PC-3 (cell line): ENCODE measurements around the gene LRRFIP2. TPM values are rescaled to one million over a fixed set of nuclear protein-coding genes. Genes with fewer than 3 reads are reported as not detected.

ENCODE experiments used
- ATAC-seq: fragments of 200-7000 bp; cut with Tn5 transposase; 2 replicates; pipeline ENCODE4 v1.9.1; 2020; ENCODE audit warnings: mild to moderate bottlenecking, moderate library complexity
- BruUV-seq: library from RNA; stranded (reverse); fragments of 400-500 nt; replicated peaks from 2 replicates; lab custom pipeline; 2021; lab: Mats Ljungman, UMichigan
- CTCF ChIA-PET: fragments of 300-600 bp; sonication (Branson Sonifier 250); formaldehyde crosslinking; loops from one replicate; lab custom pipeline; 2022; ENCODE audit warnings: antibody characterized with exemption; lab: Charles Lee
- POLR2A ChIA-PET: fragments of 300-600 bp; sonication (Branson Sonifier 250); formaldehyde crosslinking; loops from one replicate; lab custom pipeline; 2022; ENCODE audit warnings: antibody characterized with exemption; ENCODE audit not compliant: unreplicated experiment; lab: Charles Lee
- DNase-seq: peaks from one replicate; pipeline ENCODE4 v3.0.0-alpha.2; 2015
- H2AFZ ChIP-seq: fragments of 300-600 bp; sonication (generic); 2 replicates; pipeline ENCODE4 v1.6.0; 2016; ENCODE audit warnings: antibody characterized with exemption, low read length
- H3F3A ChIP-seq: fragments of 300-600 bp; sonication (generic); one replicate; pipeline ENCODE4 v1.6.0; 2017; ENCODE audit warnings: antibody characterized with exemption, low read length, control low read depth, mild to moderate bottlenecking; ENCODE audit not compliant: unreplicated experiment
- H3K27ac ChIP-seq: fragments of 300-600 bp; sonication (generic); 2 replicates; pipeline ENCODE4 v1.5.1; 2016; ENCODE audit warnings: mild to moderate bottlenecking, low read length
- H3K27me3 ChIP-seq: fragments of 300-600 bp; sonication (generic); 2 replicates; pipeline ENCODE4 v1.6.1; 2016; ENCODE audit warnings: low read length, mixed read lengths
- H3K36me3 ChIP-seq: fragments of 300-600 bp; sonication (generic); 2 replicates; pipeline ENCODE4 v1.6.1; 2016; ENCODE audit warnings: low read depth, mixed run types, low read length, mixed read lengths
- H3K4me1 ChIP-seq: fragments of 300-600 bp; sonication (generic); 2 replicates; pipeline ENCODE4 v1.5.1; 2016; ENCODE audit warnings: low read length; ENCODE audit not compliant: insufficient read depth
- H3K4me2 ChIP-seq: fragments of 300-600 bp; sonication (generic); 2 replicates; pipeline ENCODE4 v1.6.0; 2016; ENCODE audit warnings: low read length
- H3K4me3 ChIP-seq: fragments of 300-600 bp; sonication (generic); 2 replicates; pipeline ENCODE4 v1.5.1; 2016; ENCODE audit warnings: mild to moderate bottlenecking, low read length, mixed read lengths
- H3K79me2 ChIP-seq: fragments of 300-600 bp; sonication (generic); 2 replicates; pipeline ENCODE4 v1.6.1; 2017; ENCODE audit warnings: low read length, mixed read lengths
- H3K9ac ChIP-seq: fragments of 300-600 bp; sonication (generic); 2 replicates; pipeline ENCODE4 v1.6.0; 2016; ENCODE audit warnings: mild to moderate bottlenecking, low read length
- H3K9me2 ChIP-seq: fragments of 300-600 bp; sonication (generic); replicated peaks from 2 replicates; pipeline ENCODE4 v1.6.1; 2016; ENCODE audit warnings: mixed run types, low read length, mixed read lengths
- H3K9me3 ChIP-seq: fragments of 300-600 bp; sonication (generic); 2 replicates; pipeline ENCODE4 v1.6.1; 2016; ENCODE audit warnings: low read length, mixed read lengths
- H4K20me1 ChIP-seq: fragments of 300-600 bp; sonication (generic); 2 replicates; pipeline ENCODE4 v1.6.1; 2016; ENCODE audit warnings: low read length, mixed read lengths
- EZH2 ChIP-seq: fragments of 300-600 bp; sonication (generic); IDR thresholded peaks from one replicate; pipeline ENCODE4 v1.6.1; 2017; ENCODE audit warnings: antibody characterized with exemption, mild to moderate bottlenecking, low read length; ENCODE audit not compliant: unreplicated experiment
- EZH2phosphoT487 ChIP-seq: fragments of 300-600 bp; sonication (generic); IDR thresholded peaks from 2 replicates; pipeline ENCODE4 v1.6.1; 2018; ENCODE audit warnings: mild to moderate bottlenecking, antibody characterized with exemption, low read length, borderline replicate concordance
- intact Hi-C: fragments of 100-400 bp; cut with micrococcal nuclease; formaldehyde crosslinking; loops from 2 replicates; pipeline ENCODE4 v1.9.0; 2023
- total RNA-seq: library from RNA; depleted of rRNA; stranded (reverse); fragments of >200 nt; gene quantifications from 2 replicates; pipeline ENCODE4 v1.2.3, GENCODE V29; 2014
- TF ChIP-seq, protein P1 (sequence below): fragments of 300-600 bp; sonication (generic); conservative IDR thresholded peaks from 2 replicates; pipeline ENCODE4 v1.5.1; 2017; ENCODE audit warnings: antibody characterized with exemption, low read depth, mild to moderate bottlenecking, low read length

LRRFIP2 gene
- total RNA-seq, 1 experiment from 2014 or later = 54.7 TPM

DNA sequence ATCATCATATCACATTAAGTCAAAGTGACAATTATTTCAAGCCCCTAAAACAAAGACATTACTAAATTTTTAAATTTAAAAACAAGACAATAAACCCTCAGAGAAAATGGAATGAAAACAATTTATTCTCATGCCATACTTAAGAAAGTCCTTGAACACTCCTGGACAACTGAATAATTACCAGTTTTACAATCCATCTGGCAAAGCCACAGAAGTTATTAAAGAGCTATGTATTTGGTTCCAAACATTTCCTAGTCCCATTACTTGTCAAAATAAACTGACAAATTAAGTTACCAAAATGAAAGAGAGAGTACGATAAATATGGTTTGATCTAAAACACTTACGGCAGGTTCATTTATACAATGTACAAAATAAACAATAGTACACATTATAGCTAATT, 63.2 kb downstream of the LRRFIP2 start:
- H3K4me2 ChIP-seq = no peak overlapping the region
- H3K9me2 ChIP-seq = no peaks in the 10 kb centered on the region
- no peak overlapping the region for H3K27ac ChIP-seq
- intact Hi-C loops = no loop called here
- no peaks in the 10 kb centered on the region for H3K27me3 ChIP-seq
- TF ChIP-seq EZH2phosphoT487 = no peak
- no peak for TF ChIP-seq EZH2
- TF ChIP-seq, protein P1, sequence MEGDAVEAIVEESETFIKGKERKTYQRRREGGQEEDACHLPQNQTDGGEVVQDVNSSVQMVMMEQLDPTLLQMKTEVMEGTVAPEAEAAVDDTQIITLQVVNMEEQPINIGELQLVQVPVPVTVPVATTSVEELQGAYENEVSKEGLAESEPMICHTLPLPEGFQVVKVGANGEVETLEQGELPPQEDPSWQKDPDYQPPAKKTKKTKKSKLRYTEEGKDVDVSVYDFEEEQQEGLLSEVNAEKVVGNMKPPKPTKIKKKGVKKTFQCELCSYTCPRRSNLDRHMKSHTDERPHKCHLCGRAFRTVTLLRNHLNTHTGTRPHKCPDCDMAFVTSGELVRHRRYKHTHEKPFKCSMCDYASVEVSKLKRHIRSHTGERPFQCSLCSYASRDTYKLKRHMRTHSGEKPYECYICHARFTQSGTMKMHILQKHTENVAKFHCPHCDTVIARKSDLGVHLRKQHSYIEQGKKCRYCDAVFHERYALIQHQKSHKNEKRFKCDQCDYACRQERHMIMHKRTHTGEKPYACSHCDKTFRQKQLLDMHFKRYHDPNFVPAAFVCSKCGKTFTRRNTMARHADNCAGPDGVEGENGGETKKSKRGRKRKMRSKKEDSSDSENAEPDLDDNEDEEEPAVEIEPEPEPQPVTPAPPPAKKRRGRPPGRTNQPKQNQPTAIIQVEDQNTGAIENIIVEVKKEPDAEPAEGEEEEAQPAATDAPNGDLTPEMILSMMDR = no peak
- POLR2A ChIA-PET = no interaction called here
- no peaks in the 10 kb centered on the region for H3K4me1 ChIP-seq
- H2AFZ ChIP-seq = no peak overlapping the region
- H3K36me3 ChIP-seq = no peaks in the 10 kb centered on the region
- no peaks in the 10 kb centered on the region for H4K20me1 ChIP-seq
- ATAC-seq = no peak
- no peak overlapping the region for H3K4me3 ChIP-seq
- H3K79me2 ChIP-seq = no peaks in the 10 kb centered on the region
- no peaks in the 10 kb centered on the region for H3K9me3 ChIP-seq
- BruUV-seq = no TSS peak
- CTCF ChIA-PET = no interaction called here
- no peak overlapping the region for H3K9ac ChIP-seq
- no peak for DNase-seq
- H3F3A ChIP-seq = no peaks in the 10 kb centered on the region

DNA sequence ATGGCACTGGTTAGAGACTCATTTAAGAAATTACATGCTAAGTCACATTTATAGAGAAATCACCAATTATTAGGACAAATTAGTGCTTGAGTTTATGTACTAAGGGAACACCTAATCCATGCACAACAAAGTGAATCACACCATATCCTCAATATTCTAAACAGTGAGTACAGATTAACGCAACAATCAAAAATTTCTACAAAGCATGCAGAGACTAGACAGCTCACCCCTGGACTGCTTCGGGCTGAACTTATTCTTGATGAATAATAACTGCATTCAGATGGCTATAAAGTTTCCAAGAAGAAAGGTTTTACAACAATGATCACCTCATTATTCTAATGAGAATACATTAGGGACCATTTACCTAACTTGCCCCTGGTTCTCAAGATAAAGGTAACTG, 66.5 kb downstream of the LRRFIP2 start:
- CTCF ChIA-PET = interaction anchor here (0.7 kb wide), 1 partner anchor 106 kb away, joined by 3 read pairs; no protein-coding TSS in a partner anchor
- no peaks in the 10 kb centered on the region for H4K20me1 ChIP-seq
- no peaks in the 10 kb centered on the region for H3K4me1 ChIP-seq
- no peak for ATAC-seq
- BruUV-seq = no TSS peak
- H3K9ac ChIP-seq = no peak overlapping the region
- no peak overlapping the region for H2AFZ ChIP-seq
- H3K4me3 ChIP-seq = no peak overlapping the region
- H3F3A ChIP-seq = no peaks in the 10 kb centered on the region
- POLR2A ChIA-PET = no interaction called here
- intact Hi-C loops = no loop called here
- H3K4me2 ChIP-seq = no peak overlapping the region
- H3K27me3 ChIP-seq = no peaks in the 10 kb centered on the region
- no peak for DNase-seq
- H3K36me3 ChIP-seq = no peaks in the 10 kb centered on the region
- TF ChIP-seq EZH2 (no peak), EZH2phosphoT487 (no peak)
- TF ChIP-seq, protein P1 = no peak
- H3K9me2 ChIP-seq = no peaks in the 10 kb centered on the region
- H3K9me3 ChIP-seq = no peaks in the 10 kb centered on the region
- no peaks in the 10 kb centered on the region for H3K79me2 ChIP-seq
- no peak overlapping the region for H3K27ac ChIP-seq

DNA sequence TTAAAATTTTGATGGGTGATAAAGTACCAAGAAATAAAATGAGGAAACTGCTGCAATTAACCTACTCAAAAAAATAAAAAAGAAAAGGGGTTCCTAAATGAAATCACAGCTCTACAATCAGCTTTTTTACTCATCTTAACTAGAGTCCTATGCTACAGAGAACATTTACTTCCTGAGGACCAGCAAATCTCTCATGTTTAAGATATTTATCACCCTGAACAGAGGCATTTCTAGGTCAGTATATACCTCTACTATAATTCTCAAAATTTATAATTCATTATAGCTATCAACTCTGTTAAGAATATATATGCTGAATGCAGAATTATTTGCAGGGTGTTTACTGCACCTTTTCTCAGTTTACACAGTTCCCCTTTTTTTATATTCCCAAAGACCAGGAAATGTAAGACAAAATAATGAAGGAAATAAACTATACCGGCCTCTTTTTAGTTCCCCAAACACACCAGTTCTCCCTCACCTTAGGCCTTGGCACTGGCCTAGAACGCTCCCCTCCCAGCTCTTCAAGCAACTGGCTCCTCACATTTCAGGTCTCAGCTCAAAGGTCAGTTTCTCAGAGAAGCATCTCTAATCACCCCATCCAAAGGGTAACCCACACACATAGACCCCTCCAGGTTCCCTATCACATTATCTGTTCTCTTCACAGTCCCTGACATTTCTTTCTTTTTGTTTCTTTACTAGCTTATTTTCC, 71.1 kb downstream of the LRRFIP2 start:
- TF ChIP-seq EZH2 (no peak), EZH2phosphoT487 (no peak)
- TF ChIP-seq, protein P1 = no peak
- H2AFZ ChIP-seq = no peak overlapping the region
- no peaks in the 10 kb centered on the region for H3K4me1 ChIP-seq
- H3K4me3 ChIP-seq = no peak overlapping the region
- H3K9me2 ChIP-seq = no peaks in the 10 kb centered on the region
- no peaks in the 10 kb centered on the region for H3K27me3 ChIP-seq
- H3K9me3 ChIP-seq = no peaks in the 10 kb centered on the region
- H3K27ac ChIP-seq = no peak overlapping the region
- no peaks in the 10 kb centered on the region for H3K79me2 ChIP-seq
- ChIA-PET CTCF (no interaction called here), POLR2A (no interaction called here)
- no peak for ATAC-seq
- intact Hi-C loops = no loop called here
- no peak overlapping the region for H3K4me2 ChIP-seq
- H3K9ac ChIP-seq = no peak overlapping the region
- no TSS peak for BruUV-seq
- H3F3A ChIP-seq = no peaks in the 10 kb centered on the region
- no peaks in the 10 kb centered on the region for H3K36me3 ChIP-seq
- no peaks in the 10 kb centered on the region for H4K20me1 ChIP-seq
- DNase-seq = no peak
